Loucy (cell line): ENCODE results near the gene TRIM37.

Experiments used
- H2AFZ ChIP-seq: fragments of 200-600 bp; sonication (generic); 2 replicates; pipeline ENCODE4 v1.6.0; 2016; ENCODE audit warnings: antibody characterized with exemption, mild to moderate bottlenecking, low read length, moderate library complexity
- H3F3A ChIP-seq: fragments of 200-600 bp; 2 replicates; pipeline ENCODE4 v1.6.0; 2016; ENCODE audit warnings: antibody characterized with exemption, low read depth, mild to moderate bottlenecking
- H3K27me3 ChIP-seq: fragments of 200-600 bp; sonication (generic); 2 replicates; pipeline ENCODE4 v1.6.1; 2014; ENCODE audit warnings: low read length, mild to moderate bottlenecking; ENCODE audit not compliant: insufficient read depth, poor library complexity, severe bottlenecking
- H3K36me3 ChIP-seq: fragments of 200-600 bp; sonication (generic); 2 replicates; pipeline ENCODE4 v1.6.1; 2016; ENCODE audit warnings: low read length; ENCODE audit not compliant: insufficient read depth
- H3K4me1 ChIP-seq: fragments of 200-600 bp; sonication (generic); 2 replicates; pipeline ENCODE4 v1.5.1; 2014; ENCODE audit warnings: low read length, mild to moderate bottlenecking; ENCODE audit not compliant: insufficient read depth, poor library complexity, severe bottlenecking
- H3K4me2 ChIP-seq: fragments of 200-600 bp; sonication (generic); 2 replicates; pipeline ENCODE4 v1.6.0; 2014; ENCODE audit warnings: antibody characterized with exemption, low read length, low read depth, mild to moderate bottlenecking; ENCODE audit not compliant: poor library complexity, severe bottlenecking
- H3K4me3 ChIP-seq: fragments of 200-600 bp; sonication (generic); 2 replicates; pipeline ENCODE4 v1.5.1; 2014; ENCODE audit warnings: low read length, mild to moderate bottlenecking, mixed read lengths; ENCODE audit not compliant: poor library complexity, severe bottlenecking
- H3K79me2 ChIP-seq: fragments of 200-600 bp; sonication (generic); 2 replicates; pipeline ENCODE4 v1.6.1; 2014; ENCODE audit warnings: low read length; ENCODE audit not compliant: insufficient read depth
- H3K9ac ChIP-seq: fragments of 200-600 bp; sonication (generic); 2 replicates; pipeline ENCODE4 v1.6.0; 2014; ENCODE audit warnings: mild to moderate bottlenecking, low read depth, low read length, moderate library complexity; ENCODE audit not compliant: poor library complexity, severe bottlenecking
- H3K9me2 ChIP-seq: fragments of 200-600 bp; sonication (generic); replicated peaks from 2 replicates; pipeline ENCODE4 v1.6.1; 2016; ENCODE audit warnings: low read depth, low read length, mixed read lengths
- H3K9me3 ChIP-seq: fragments of 200-600 bp; sonication (generic); 2 replicates; pipeline ENCODE4 v1.6.1; 2014; ENCODE audit warnings: mild to moderate bottlenecking, antibody characterized with exemption, low read length, low read depth; ENCODE audit not compliant: insufficient read depth
- H4K20me1 ChIP-seq: fragments of 200-600 bp; sonication (generic); 2 replicates; pipeline ENCODE4 v1.6.0; 2014; ENCODE audit warnings: antibody characterized with exemption, low read length, mild to moderate bottlenecking; ENCODE audit not compliant: insufficient read depth, poor library complexity, severe bottlenecking
- CTCF ChIP-seq: fragments of 200-600 bp; sonication (generic); conservative IDR thresholded peaks from 2 replicates; pipeline ENCODE4 v1.5.1; 2014; ENCODE audit warnings: mild to moderate bottlenecking, antibody characterized with exemption, low read length
- EZH2phosphoT487 ChIP-seq: fragments of 200-600 bp; IDR thresholded peaks from 2 replicates; pipeline ENCODE4 v1.6.1; 2018; ENCODE audit warnings: antibody characterized with exemption, mild to moderate bottlenecking, moderate library complexity, borderline replicate concordance

TRIM37 gene

GRCh38 chr17:59151591-59151990, 44.9 kb upstream of the TRIM37 start:
- H3K9ac ChIP-seq: peak overlapping the region; percentile 97
- H3K4me1 ChIP-seq: peaks cover 54% of the 10 kb centered on the region
- peaks cover 4% of the 10 kb centered on the region; the same call in 1 of the 2 replicates for H3F3A ChIP-seq
- no peak overlapping the region for H2AFZ ChIP-seq
- no peaks in the 10 kb centered on the region for H3K9me3 ChIP-seq
- H3K4me2 ChIP-seq: peak overlapping the region; percentile 83
- H4K20me1 ChIP-seq: peaks cover 64% of the 10 kb centered on the region
- no peak for TF ChIP-seq CTCF
- TF ChIP-seq EZH2phosphoT487: no peak
- H3K4me3 ChIP-seq: peak overlapping the region; percentile 83
- no peaks in the 10 kb centered on the region for H3K27me3 ChIP-seq
- no peaks in the 10 kb centered on the region for H3K36me3 ChIP-seq
- no peaks in the 10 kb centered on the region for H3K9me2 ChIP-seq
- peaks cover 93% of the 10 kb centered on the region for H3K79me2 ChIP-seq

GRCh38 chr17:59151006-59151405, 44.3 kb upstream of the TRIM37 start:
- Histone ChIP-seq H3K4me1 (peaks cover 51% of the 10 kb centered on the region), H3K9me3 (no peaks in the 10 kb centered on the region), H3K4me2 (peak overlapping the region; percentile 83), H3K4me3 (peak overlapping the region; percentile 83), H3F3A (peaks cover 4% of the 10 kb centered on the region; the same call in 1 of the 2 replicates), H3K9me2 (no peaks in the 10 kb centered on the region), H3K27me3 (no peaks in the 10 kb centered on the region), H3K9ac (peak overlapping the region; percentile 97), H2AFZ (no peak overlapping the region), H3K79me2 (peaks cover 93% of the 10 kb centered on the region), H3K36me3 (no peaks in the 10 kb centered on the region), H4K20me1 (peaks cover 70% of the 10 kb centered on the region)
- TF ChIP-seq CTCF (no peak), EZH2phosphoT487 (no peak)

- H3K4me3 ChIP-seq: peak overlapping the region; percentile 83
- H3K9me3 ChIP-seq: no peaks in the 10 kb centered on the region
- no peaks in the 10 kb centered on the region for H3K27me3 ChIP-seq
- H3K79me2 ChIP-seq: peaks cover 99% of the 10 kb centered on the region
- H3K4me2 ChIP-seq: peak overlapping the region; percentile 83
- peak overlapping the region; percentile 97 for H3K9ac ChIP-seq
- H4K20me1 ChIP-seq: peaks cover 80% of the 10 kb centered on the region
- H3F3A ChIP-seq: peaks cover 4% of the 10 kb centered on the region; the same call in 1 of the 2 replicates
- H3K9me2 ChIP-seq: no peaks in the 10 kb centered on the region
- no peak for TF ChIP-seq EZH2phosphoT487
- no peak for TF ChIP-seq CTCF
- no peaks in the 10 kb centered on the region for H3K36me3 ChIP-seq
- no peak overlapping the region for H2AFZ ChIP-seq
- H3K4me1 ChIP-seq: peaks cover 57% of the 10 kb centered on the region
These were observed 43.3 kb upstream of the TRIM37 start for GRCh38 chr17:59149841-59150511.
